CD4-positive, alpha-beta memory T cell (primary cell): ENCODE measurements around the gene PRKG1. TPM values are rescaled to one million over a fixed set of nuclear protein-coding genes. Genes with fewer than 3 reads are reported as not detected.
"Not testable (repeated sequence)": the region's sequence is repeated elsewhere in the genome, so short reads cannot be mapped to it uniquely, and the experiment has no call there.

Experiments used
- CTCF ChIA-PET: fragments of 350-600 bp; sonication (Branson Sonifier 250); formaldehyde crosslinking; loops from one replicate; lab custom pipeline; 2021; ENCODE audit warnings: inconsistent platforms; ENCODE audit not compliant: partially characterized antibody; lab: Charles Lee
- POLR2A ChIA-PET: fragments of 350-600 bp; sonication (Branson Sonifier 250); formaldehyde crosslinking; loops from one replicate; lab custom pipeline; 2021; ENCODE audit not compliant: partially characterized antibody; lab: Charles Lee
- DNase-seq, 5 donors: peaks; one replicate each; pipeline versions ENCODE4 v3.0.0 to v3.0.0-alpha.2; 2020 to 2022; ENCODE audit warnings: mixed read lengths in 1 of 5
- H3K27ac ChIP-seq: one replicate; pipeline ENCODE4 v1.7.0; 2013; ENCODE audit warnings: low read depth, low read length
- H3K27me3 ChIP-seq: 2 replicates; pipeline ENCODE4 v1.7.0; 2013; ENCODE audit warnings: mild to moderate bottlenecking, low read length, moderate library complexity; ENCODE audit not compliant: insufficient read depth
- H3K36me3 ChIP-seq: 2 replicates; pipeline ENCODE4 v1.7.0; 2013; ENCODE audit warnings: mild to moderate bottlenecking, low read length, moderate library complexity; ENCODE audit not compliant: insufficient read depth
- H3K4me1 ChIP-seq: 2 replicates; pipeline ENCODE4 v1.7.0; 2013; ENCODE audit warnings: mild to moderate bottlenecking, low read length, moderate library complexity; ENCODE audit not compliant: insufficient read depth
- H3K4me3 ChIP-seq, 2 donors: one replicate each; pipeline ENCODE4 v1.7.0; 2013; ENCODE audit warnings: low read length in 2 of 2, mild to moderate bottlenecking in 1 of 2
- H3K9me3 ChIP-seq, 2 donors: one replicate each; pipeline ENCODE4 v1.7.0; 2013; ENCODE audit warnings: low read length in 2 of 2, control low read depth in 1 of 2; ENCODE audit not compliant: control insufficient read depth in 1 of 2
- H3K27ac Mint-ChIP-seq, 7 donors: one replicate each; pipeline ENCODE4 v1.8.0; 2020 to 2021; ENCODE audit warnings: mixed read lengths in 7 of 7, mild to moderate bottlenecking in 6 of 7, inconsistent platforms in 3 of 7, moderate library complexity in 3 of 7
- H3K27me3 Mint-ChIP-seq, 2 donors: one replicate each; pipeline ENCODE4 v1.8.0; 2020 to 2021; ENCODE audit warnings: mixed read lengths in 2 of 2
- H3K36me3 Mint-ChIP-seq, 2 donors: one replicate each; pipeline ENCODE4 v1.8.0; 2020 to 2021; ENCODE audit warnings: mixed read lengths in 2 of 2, inconsistent platforms in 1 of 2, mild to moderate bottlenecking in 1 of 2
- H3K4me1 Mint-ChIP-seq, 4 donors: one replicate each; pipeline ENCODE4 v1.8.0; 2020 to 2021; ENCODE audit warnings: mixed read lengths in 4 of 4, mild to moderate bottlenecking in 1 of 4
- H3K4me3 Mint-ChIP-seq, 8 donors: one replicate each; pipeline ENCODE4 v1.8.0; 2020 to 2021; ENCODE audit warnings: mixed read lengths in 8 of 8, mild to moderate bottlenecking in 7 of 8, moderate library complexity in 6 of 8, inconsistent platforms in 3 of 8
- H3K9me3 Mint-ChIP-seq, 8 donors: one replicate each; pipeline ENCODE4 v1.8.0; 2020 to 2021; ENCODE audit warnings: mixed read lengths in 8 of 8, mild to moderate bottlenecking in 5 of 8, inconsistent platforms in 3 of 8, moderate library complexity in 1 of 8
- intact Hi-C: fragments of 100-400 bp; cut with micrococcal nuclease; formaldehyde crosslinking; loops from one replicate; pipeline ENCODE4 v1.15.1; 2023
- polyA plus RNA-seq, 2 donors: library from polyadenylated mRNA; unstranded; fragments of 300-500 nt; fragmentation: Illumina TruSeq; gene quantifications; one replicate each; pipeline ENCODE4 v1.2.3, GENCODE V29; 2021
- total RNA-seq, 2 experiments: library from RNA; stranded (reverse); gene quantifications; one replicate each; pipeline ENCODE4 v1.2.3, GENCODE V29; 2021

Gene PRKG1
- total and polyA plus RNA-seq, 4 experiments from 2014 or later, result 0.06 to 0.20 TPM; not detected in 2

- CTCF ChIA-PET, result no interaction called here
- Histone ChIP-seq H3K27ac (no peak overlapping the region), H3K4me1 (no peaks in the 10 kb centered on the region), H3K9me3 (no peaks in the 10 kb centered on the region), H3K4me3 (no peak overlapping the region), H3K36me3 (no peaks in the 10 kb centered on the region), H3K27me3 (no peaks in the 10 kb centered on the region)
- no peak for DNase-seq
- intact Hi-C loops, result no loop called here
- H3K9me3 Mint-ChIP-seq, result peaks cover 0 to 13% (median 2%) of the 10 kb centered on the region in 8 donors
- H3K27me3 Mint-ChIP-seq, result peaks cover 12 to 15% of the 10 kb centered on the region in 2 donors
- POLR2A ChIA-PET, result no interaction called here
- no peak overlapping the region for H3K4me3 Mint-ChIP-seq
- no peak overlapping the region for H3K27ac Mint-ChIP-seq
- no peaks in the 10 kb centered on the region for H3K36me3 Mint-ChIP-seq
- no peaks in the 10 kb centered on the region for H3K4me1 Mint-ChIP-seq
These were observed 600.8 kb downstream of the PRKG1 start for GRCh38 chr10:51675088-51675487.

DNA sequence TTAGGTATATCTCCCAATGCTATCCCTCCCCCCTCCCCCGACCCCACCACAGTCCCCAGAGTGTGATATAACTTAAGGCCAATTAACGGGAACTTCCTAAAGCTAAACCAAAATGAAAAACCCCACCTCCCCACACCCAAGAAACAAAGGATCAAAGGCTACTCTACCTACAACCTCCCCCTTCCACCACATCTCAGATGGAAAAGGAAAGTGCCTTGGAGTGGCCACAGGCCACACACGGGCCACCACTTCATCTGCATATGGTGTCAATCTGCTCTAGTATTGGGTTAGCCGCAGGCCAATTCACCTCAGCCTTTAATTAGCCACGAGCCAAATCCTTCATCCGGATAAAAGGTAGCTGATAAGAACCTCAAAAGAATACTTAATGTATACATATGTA lies 605.6 kb downstream of the PRKG1 start:
- H3K27ac Mint-ChIP-seq, result no peak overlapping the region
- Histone ChIP-seq H3K4me3 (no peak overlapping the region), H3K27me3 (no peaks in the 10 kb centered on the region), H3K4me1 (no peaks in the 10 kb centered on the region), H3K36me3 (no peaks in the 10 kb centered on the region), H3K9me3 (no peaks in the 10 kb centered on the region), H3K27ac (no peak overlapping the region)
- ChIA-PET POLR2A (no interaction called here), CTCF (no interaction called here)
- peaks cover 0 to 1% (median 0%) of the 10 kb centered on the region in 8 donors for H3K9me3 Mint-ChIP-seq
- no peaks in the 10 kb centered on the region for H3K4me1 Mint-ChIP-seq
- DNase-seq, result no peak
- H3K27me3 Mint-ChIP-seq, result peaks cover 18 to 21% of the 10 kb centered on the region in 2 donors
- H3K36me3 Mint-ChIP-seq, result no peaks in the 10 kb centered on the region
- intact Hi-C loops, result no loop called here
- no peak overlapping the region for H3K4me3 Mint-ChIP-seq

GRCh38 chr10:51683031-51683691 lies 608.9 kb downstream of the PRKG1 start:
- intact Hi-C loops, result no loop called here
- Histone ChIP-seq H3K36me3 (no peaks in the 10 kb centered on the region), H3K27me3 (no peaks in the 10 kb centered on the region), H3K9me3 (no peaks in the 10 kb centered on the region), H3K27ac (no peak overlapping the region), H3K4me1 (no peaks in the 10 kb centered on the region), H3K4me3 (no peak overlapping the region)
- DNase-seq, result no peak
- Mint-ChIP-seq H3K36me3 (no peaks in the 10 kb centered on the region), H3K27me3 (peaks cover 16 to 20% of the 10 kb centered on the region in 2 donors), H3K4me1 (no peaks in the 10 kb centered on the region), H3K4me3 (no peak overlapping the region), H3K27ac (no peak overlapping the region), H3K9me3 (peaks cover 0 to 3% (median 0%) of the 10 kb centered on the region in 8 donors)
- CTCF ChIA-PET, result interaction anchor here (0.9 kb wide), 1 partner anchor 72 kb away, joined by 3 read pairs; no protein-coding TSS in a partner anchor
- POLR2A ChIA-PET, result no interaction called here

- Histone ChIP-seq H3K27me3 (no peaks in the 10 kb centered on the region), H3K4me1 (no peaks in the 10 kb centered on the region), H3K36me3 (no peaks in the 10 kb centered on the region), H3K9me3 (no peaks in the 10 kb centered on the region), H3K27ac (no peak overlapping the region), H3K4me3 (no peak overlapping the region)
- peaks cover 5 to 8% of the 10 kb centered on the region in 2 donors for H3K27me3 Mint-ChIP-seq
- ChIA-PET CTCF (no interaction called here), POLR2A (no interaction called here)
- DNase-seq, result no peak
- no peaks in the 10 kb centered on the region for H3K36me3 Mint-ChIP-seq
- H3K27ac Mint-ChIP-seq, result no peak overlapping the region
- peaks cover 0 to 6% (median 0%) of the 10 kb centered on the region in 8 donors for H3K9me3 Mint-ChIP-seq
- H3K4me3 Mint-ChIP-seq, result no peak overlapping the region
- intact Hi-C loops, result no loop called here
- no peaks in the 10 kb centered on the region for H3K4me1 Mint-ChIP-seq
These were observed 611.5 kb downstream of the PRKG1 start for GRCh38 chr10:51685768-51686167.

DNA sequence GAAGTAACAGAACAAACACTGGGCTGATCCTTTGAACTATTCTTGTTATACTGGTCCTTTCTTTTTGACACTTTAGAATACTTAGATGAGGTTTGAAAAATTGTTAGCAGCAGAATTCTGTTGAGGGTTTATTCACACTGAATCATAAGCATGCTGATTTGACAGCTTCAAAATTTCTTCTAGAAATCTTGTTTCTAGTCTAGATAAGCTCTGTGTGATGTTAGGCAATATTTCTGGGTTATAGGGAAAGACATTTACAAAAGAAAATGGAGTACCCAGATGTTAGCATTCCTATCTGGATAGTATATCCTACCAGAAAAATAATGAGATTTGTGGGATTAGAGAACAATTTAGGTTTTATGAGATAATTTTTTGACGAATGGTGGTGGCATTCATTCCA lies 613.0 kb downstream of the PRKG1 start:
- Mint-ChIP-seq H3K27me3 (peaks cover 5 to 6% of the 10 kb centered on the region in 2 donors), H3K36me3 (no peaks in the 10 kb centered on the region), H3K27ac (no peak overlapping the region), H3K4me3 (no peak overlapping the region), H3K9me3 (peaks cover 0 to 6% (median 0%) of the 10 kb centered on the region in 8 donors), H3K4me1 (peaks cover 0 to 3% (median 0%) of the 10 kb centered on the region in 4 donors)
- Histone ChIP-seq H3K4me3 (no peak overlapping the region), H3K36me3 (no peaks in the 10 kb centered on the region), H3K9me3 (no peaks in the 10 kb centered on the region), H3K4me1 (no peaks in the 10 kb centered on the region), H3K27me3 (no peaks in the 10 kb centered on the region), H3K27ac (no peak overlapping the region)
- ChIA-PET CTCF (no interaction called here), POLR2A (no interaction called here)
- intact Hi-C loops, result no loop called here
- DNase-seq, result no peak

- H3K4me3 Mint-ChIP-seq, H3K36me3 Mint-ChIP-seq, H3K27me3 ChIP-seq, DNase-seq, H3K9me3 Mint-ChIP-seq, H3K36me3 ChIP-seq, H3K27ac ChIP-seq, intact Hi-C loops, H3K4me3 ChIP-seq, H3K27me3 Mint-ChIP-seq, CTCF ChIA-PET, H3K9me3 ChIP-seq, H3K4me1 Mint-ChIP-seq, H3K4me1 ChIP-seq, H3K27ac Mint-ChIP-seq, POLR2A ChIA-PET: not testable (repeated sequence)
These were observed 614.5 kb downstream of the PRKG1 start for GRCh38 chr10:51688826-51689225.

GRCh38 chr10:51689536-51689935 lies 615.2 kb downstream of the PRKG1 start:
- Mint-ChIP-seq H3K4me1 (peaks cover 1 to 6% (median 2%) of the 10 kb centered on the region in 4 donors), H3K4me3 (no peak overlapping the region), H3K9me3 (peaks cover 0 to 6% (median 0%) of the 10 kb centered on the region in 8 donors), H3K36me3 (no peaks in the 10 kb centered on the region), H3K27ac (no peak overlapping the region), H3K27me3 (peaks cover 0 to 2% of the 10 kb centered on the region in 2 donors)
- Histone ChIP-seq H3K4me3 (no peak overlapping the region), H3K9me3 (no peaks in the 10 kb centered on the region), H3K4me1 (peaks cover 2% of the 10 kb centered on the region), H3K36me3 (no peaks in the 10 kb centered on the region), H3K27ac (no peak overlapping the region), H3K27me3 (no peaks in the 10 kb centered on the region)
- intact Hi-C loops, result no loop called here
- POLR2A ChIA-PET, result no interaction called here
- CTCF ChIA-PET, result no interaction called here
- DNase-seq, result no peak
